Measurements from ENCODE around the gene PVRIG. TPM values are rescaled to one million over a fixed set of nuclear protein-coding genes. Genes with fewer than 3 reads are reported as not detected.
"Not testable (repeated sequence)": the region's sequence is repeated elsewhere in the genome, so short reads cannot be mapped to it uniquely, and the experiment has no call there.

The PVRIG gene
- 1 to 10 TPM in 1 of 2 donors, under 1 TPM in 1; 0.78 to 4.0 TPM for total RNA-seq

- not testable (repeated sequence) for DNase-seq; ATAC-seq; H3K36me3 ChIP-seq (replicated peaks in 1 of 2; ENCODE audit: insufficient read depth in 1 of 2, low read depth in 2 of 2); H3K4me3 ChIP-seq; H3K4me1 ChIP-seq; H3K9me3 ChIP-seq; H3K27me3 ChIP-seq
- intact Hi-C loops (cut with DNase I): loop anchor here (10.0 kb wide), 1 partner anchor 85 kb away; no protein-coding TSS in a partner anchor
- 86 to 87% methylated on average over 10 to 15 of the region's 27 CpGs for WGBS, 2 donors
- H3K27ac ChIP-seq: peak within 1 kb of the TSS in 1 of 4 donors; percentile 35
Observed at GRCh38 chr7:100219801-100220585, at the start of gene PVRIG. PVRIG (plus strand) TSS chr7:100219949; CDS start chr7:100219971, 22 bp downstream.

DNA sequence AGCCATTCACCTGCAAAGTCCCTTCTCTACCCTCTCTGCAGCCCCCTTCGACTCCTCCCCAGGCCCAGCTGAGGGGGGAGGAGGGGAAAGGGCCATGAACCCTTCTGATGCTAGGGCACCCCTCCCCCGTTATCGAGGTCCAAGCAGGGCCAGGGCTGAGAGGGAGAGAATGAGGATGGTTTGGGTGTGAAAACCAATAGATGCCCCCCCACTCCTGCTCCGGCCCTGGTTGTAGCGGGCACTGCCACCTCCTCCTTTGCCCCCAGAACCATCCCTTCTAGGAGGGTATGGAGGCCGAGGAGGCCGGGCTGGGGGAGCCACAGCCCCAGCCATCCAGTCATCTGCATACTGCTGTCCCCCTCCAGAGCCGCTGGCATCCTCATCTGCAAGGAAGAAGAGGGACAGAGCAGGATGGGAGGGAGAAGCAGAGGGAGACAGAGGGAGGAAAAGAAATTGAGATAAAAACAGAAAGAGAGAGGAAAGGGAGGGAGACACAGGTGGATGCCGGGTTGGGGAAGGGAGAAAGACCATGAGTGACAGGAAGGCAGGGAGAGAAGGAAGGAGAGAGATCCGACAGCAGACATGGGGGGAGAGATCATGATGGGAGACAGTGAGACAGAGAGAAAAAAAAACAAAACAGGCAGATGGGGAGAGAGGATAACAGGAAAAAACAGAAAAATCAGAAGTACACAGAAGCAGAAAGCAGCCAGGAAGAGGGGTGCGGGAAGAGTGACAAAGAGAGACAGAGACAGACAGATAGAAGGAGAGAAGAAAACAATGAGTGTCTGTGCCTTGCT, 49.5 kb upstream of the PVRIG start:
- Histone ChIP-seq H3K36me3 (replicated peaks in 1 of 2; ENCODE audit: insufficient read depth in 1 of 2, low read depth in 2 of 2) (no peaks in the 10 kb centered on the region), H3K4me3 (no peak overlapping the region), H3K9me3 (no peaks in the 10 kb centered on the region), H3K27ac (no peak overlapping the region), H3K27me3 (peaks cover 0 to 46% of the 10 kb centered on the region in 2 donors), H3K4me1 (peaks cover 31% of the 10 kb centered on the region)
- DNase-seq (no peak), ATAC-seq (no peak)
- WGBS, 2 donors: 72 to 84% methylated on average over 11 of the region's 11 CpGs
- intact Hi-C loops (cut with DNase I): no loop called here
- TF ChIP-seq CTCF (IDR thresholded peaks at IDR 0.05) (no peak), POLR2A (IDR thresholded peaks at IDR 0.05) (no peak)

DNA sequence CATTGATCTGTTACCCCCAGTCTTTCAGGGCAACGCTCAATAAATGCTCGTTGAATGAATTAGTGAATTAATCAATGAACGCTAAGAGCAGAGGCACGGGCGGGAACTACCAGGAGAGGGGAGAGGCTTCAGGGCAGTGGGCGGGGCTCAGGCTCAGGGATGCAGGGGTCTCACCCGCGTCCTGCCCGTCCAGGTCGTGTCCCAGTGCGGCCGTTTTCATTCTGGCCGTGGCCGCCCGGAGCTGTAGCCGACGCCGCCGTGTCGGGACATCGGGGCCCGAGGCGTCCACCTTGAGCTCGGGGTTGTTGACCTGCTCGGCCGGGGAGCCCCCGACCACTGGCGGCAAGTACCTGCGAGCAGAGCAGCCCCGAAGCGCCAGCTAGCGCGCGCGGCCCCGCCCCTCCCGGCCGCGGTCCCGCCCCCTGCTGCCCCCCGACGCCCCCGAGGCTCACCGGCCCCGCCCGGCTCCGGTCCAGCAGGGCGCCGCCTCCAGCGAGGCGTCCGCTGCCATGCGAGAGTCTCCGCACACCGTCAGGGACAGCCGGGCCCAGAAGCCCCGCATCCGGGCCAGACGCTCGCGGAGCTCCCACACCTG, 48.6 kb upstream of the PVRIG start:
- Histone ChIP-seq H3K27me3 (peaks cover 0 to 42% of the 10 kb centered on the region in 2 donors), H3K4me1 (peaks cover 31% of the 10 kb centered on the region), H3K27ac (no peak overlapping the region), H3K4me3 (no peak overlapping the region), H3K36me3 (replicated peaks in 1 of 2; ENCODE audit: insufficient read depth in 1 of 2, low read depth in 2 of 2) (no peaks in the 10 kb centered on the region), H3K9me3 (no peaks in the 10 kb centered on the region)
- TF ChIP-seq POLR2A (IDR thresholded peaks at IDR 0.05) (no peak), CTCF (IDR thresholded peaks at IDR 0.05) (no peak)
- intact Hi-C loops (cut with DNase I): no loop called here
- DNase-seq (no peak), ATAC-seq (peak; percentile 34)
- 0 to 2% methylated on average over 2 to 47 of the region's 61 CpGs for WGBS, 2 donors

DNA sequence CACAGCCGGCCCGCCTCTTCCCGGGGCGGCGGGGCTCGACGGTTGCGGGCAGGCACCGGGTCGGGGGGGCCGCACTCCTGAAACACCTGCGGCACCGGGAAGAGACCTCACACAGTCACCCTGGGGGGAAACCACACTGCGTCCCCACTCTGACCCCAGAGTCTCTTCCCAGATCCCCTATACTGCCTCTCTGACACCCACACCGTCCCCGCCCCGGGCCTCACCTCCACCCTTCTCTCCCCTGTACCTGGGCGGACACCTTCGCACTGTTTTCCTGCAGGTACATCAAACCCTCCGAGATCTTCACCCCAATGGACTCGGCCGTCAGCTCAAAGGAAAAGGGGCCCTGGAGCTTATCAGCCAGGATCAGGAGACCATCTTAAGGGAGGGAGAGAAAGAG, 47.9 kb upstream of the PVRIG start:
- 25 to 55% methylated on average over 9 to 22 of the region's 22 CpGs for WGBS, 2 donors
- Histone ChIP-seq H3K4me1 (peaks cover 33% of the 10 kb centered on the region), H3K4me3 (no peak overlapping the region), H3K9me3 (no peaks in the 10 kb centered on the region), H3K27ac (no peak overlapping the region), H3K36me3 (replicated peaks in 1 of 2; ENCODE audit: insufficient read depth in 1 of 2, low read depth in 2 of 2) (no peaks in the 10 kb centered on the region), H3K27me3 (peaks cover 0 to 35% of the 10 kb centered on the region in 2 donors)
- intact Hi-C loops (cut with DNase I): no loop called here
- TF ChIP-seq POLR2A (IDR thresholded peaks at IDR 0.05) (no peak), CTCF (IDR thresholded peaks at IDR 0.05) (no peak)
- DNase-seq: no peak
- no peak for ATAC-seq

All from body of pancreas (tissue), 4 donors.